Vagina (tissue), 2 donors: ENCODE measurements around the gene MOGAT1.

Experiments used
- POLR2A ChIP-seq, 2 donors: fragments of 450-650 bp; IDR thresholded peaks; one replicate each; pipeline ENCODE4 v1.6.1; 2017; ENCODE audit warnings: antibody characterized with exemption in 2 of 2, mild to moderate bottlenecking in 2 of 2, moderate library complexity in 2 of 2
- TF ChIP-seq, protein P1 (sequence below), 3 experiments: fragments of 450-650 bp in 2 of 3; fragments of 200-600 bp in 1 of 3; sonication (generic) in 1 of 3; IDR thresholded peaks; one replicate each; pipeline ENCODE4 v1.5.1; 2017 to 2019; ENCODE audit warnings: antibody characterized with exemption in 3 of 3, mild to moderate bottlenecking in 2 of 3, moderate library complexity in 2 of 3

DNA sequence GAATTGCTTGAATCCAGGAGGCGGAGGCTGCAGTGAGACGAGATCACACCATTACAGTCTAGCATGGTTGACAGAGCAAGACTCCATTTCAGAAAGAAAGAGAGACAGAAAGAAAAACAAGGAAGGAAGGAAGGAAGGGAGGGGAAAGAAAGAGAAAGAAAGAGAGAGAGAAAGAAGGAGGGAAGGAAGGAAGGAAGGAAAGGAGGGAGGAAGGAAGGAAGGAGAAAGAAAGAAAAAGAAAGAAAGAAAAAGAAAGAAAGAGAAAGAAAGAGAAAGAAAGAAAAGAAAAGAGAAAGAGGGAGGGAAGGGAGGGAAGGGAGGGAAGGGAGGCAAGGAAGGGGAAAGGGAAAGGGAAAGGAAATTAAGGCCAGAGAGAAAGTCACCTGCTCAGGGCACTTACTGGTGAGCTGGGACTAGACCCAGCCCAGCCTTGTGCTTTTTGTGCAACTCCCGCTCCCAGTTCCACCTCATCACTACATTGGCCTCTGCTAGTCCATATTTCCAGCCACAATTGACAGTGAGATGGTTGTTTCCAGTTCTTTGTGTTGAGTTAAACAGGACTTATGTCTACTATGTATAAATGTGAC, 35.7 kb downstream of the MOGAT1 start:
- TF ChIP-seq, protein P1, sequence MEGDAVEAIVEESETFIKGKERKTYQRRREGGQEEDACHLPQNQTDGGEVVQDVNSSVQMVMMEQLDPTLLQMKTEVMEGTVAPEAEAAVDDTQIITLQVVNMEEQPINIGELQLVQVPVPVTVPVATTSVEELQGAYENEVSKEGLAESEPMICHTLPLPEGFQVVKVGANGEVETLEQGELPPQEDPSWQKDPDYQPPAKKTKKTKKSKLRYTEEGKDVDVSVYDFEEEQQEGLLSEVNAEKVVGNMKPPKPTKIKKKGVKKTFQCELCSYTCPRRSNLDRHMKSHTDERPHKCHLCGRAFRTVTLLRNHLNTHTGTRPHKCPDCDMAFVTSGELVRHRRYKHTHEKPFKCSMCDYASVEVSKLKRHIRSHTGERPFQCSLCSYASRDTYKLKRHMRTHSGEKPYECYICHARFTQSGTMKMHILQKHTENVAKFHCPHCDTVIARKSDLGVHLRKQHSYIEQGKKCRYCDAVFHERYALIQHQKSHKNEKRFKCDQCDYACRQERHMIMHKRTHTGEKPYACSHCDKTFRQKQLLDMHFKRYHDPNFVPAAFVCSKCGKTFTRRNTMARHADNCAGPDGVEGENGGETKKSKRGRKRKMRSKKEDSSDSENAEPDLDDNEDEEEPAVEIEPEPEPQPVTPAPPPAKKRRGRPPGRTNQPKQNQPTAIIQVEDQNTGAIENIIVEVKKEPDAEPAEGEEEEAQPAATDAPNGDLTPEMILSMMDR (IDR thresholded peaks at IDR 0.05), result no peak
- no peak for TF ChIP-seq POLR2A (IDR thresholded peaks at IDR 0.05)
